Fibroblast of upper back skin (primary cell): Measurements from ENCODE around the gene GSG1L.
"Not testable (repeated sequence)": the region's sequence is repeated elsewhere in the genome, so short reads cannot be mapped to it uniquely, and the experiment has no call there.

Experiments
- DNase-seq: peaks from one replicate; pipeline ENCODE4 v3.0.0-alpha.2; 2013

The GSG1L gene

GRCh38 chr16:27880287-27880686 lies 183.2 kb downstream of the GSG1L start:
- DNase-seq, result no peak

- no peak for DNase-seq
Measured at GRCh38 chr16:27879601-27880247, 183.8 kb downstream of the GSG1L start.

DNA sequence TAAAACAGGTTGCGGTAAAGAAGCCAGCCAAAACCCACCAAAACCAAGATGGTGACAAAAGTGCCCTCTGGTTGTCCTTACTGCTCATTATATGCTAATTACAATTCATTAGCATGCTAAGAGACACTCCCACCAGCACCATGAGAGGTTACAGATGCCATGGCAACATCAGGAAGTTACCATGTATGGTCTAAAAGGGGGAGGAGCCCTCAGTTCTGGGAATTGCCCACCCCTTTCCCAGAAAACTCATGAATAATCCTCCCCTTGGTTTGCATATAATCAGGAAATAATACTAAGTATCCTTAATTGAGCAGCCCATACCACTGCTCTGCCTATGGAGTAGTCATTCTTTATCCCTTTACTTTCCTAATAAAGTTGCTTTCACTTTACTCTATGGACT lies 190.9 kb downstream of the GSG1L start:
- DNase-seq, result not testable (repeated sequence)

DNA sequence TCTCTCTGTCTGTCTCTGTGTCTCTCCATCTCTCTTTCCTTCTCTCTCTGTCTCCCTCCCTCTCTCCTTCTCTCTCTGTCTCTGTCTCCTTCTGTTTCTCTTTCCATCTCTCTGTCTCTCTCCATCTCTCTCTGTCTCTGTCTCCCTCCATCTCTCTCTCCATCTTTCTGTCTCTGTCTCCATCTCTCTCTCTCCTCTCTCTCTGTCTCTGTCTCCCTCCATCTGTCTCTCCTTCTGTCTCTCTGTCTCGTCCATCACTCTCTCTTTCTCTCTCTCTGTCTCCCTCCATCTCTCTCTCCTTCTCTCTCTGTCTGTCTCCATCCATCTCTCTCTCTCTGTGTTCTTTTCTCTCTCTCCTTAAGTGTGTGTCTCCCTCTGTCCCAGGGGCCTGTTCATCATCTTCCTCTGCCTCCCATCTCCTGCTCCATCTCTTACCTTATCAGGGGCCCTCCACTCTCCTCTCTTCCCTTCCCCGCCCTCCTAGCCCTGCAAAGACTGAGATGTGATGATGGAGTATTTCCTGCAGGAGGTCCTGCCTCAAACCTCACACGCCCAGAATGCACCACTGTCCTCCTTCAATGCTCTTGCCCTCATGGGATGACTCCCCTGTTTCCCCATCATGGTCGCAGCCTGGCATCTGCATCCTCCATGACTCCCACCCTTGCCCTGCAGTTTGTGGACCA lies 193.3 kb downstream of the GSG1L start:
- DNase-seq, result no peak

DNA sequence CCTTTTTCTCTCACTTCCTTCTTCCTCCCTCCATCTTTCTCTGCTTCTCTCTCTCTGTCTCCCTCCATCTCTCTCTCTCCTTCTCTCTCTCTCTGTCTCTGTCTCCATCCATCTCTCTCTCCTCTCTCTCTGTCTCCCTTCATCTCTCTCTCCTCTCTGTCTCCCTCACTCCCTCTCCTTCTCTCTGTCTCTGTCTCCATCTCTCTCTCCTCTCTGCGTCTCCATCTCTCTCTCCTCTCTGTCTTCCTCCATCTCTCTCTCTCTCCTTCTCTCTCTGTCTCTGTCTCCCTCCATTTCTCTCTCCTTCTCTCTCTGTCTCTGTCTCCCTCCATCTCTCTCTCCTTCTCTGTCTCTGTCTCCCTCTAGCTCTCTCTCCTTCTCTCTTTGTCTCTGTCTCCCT lies 194.1 kb downstream of the GSG1L start:
- DNase-seq, result no peak

GRCh38 chr16:27868180-27868579 lies 195.3 kb downstream of the GSG1L start:
- DNase-seq, result no peak

DNA sequence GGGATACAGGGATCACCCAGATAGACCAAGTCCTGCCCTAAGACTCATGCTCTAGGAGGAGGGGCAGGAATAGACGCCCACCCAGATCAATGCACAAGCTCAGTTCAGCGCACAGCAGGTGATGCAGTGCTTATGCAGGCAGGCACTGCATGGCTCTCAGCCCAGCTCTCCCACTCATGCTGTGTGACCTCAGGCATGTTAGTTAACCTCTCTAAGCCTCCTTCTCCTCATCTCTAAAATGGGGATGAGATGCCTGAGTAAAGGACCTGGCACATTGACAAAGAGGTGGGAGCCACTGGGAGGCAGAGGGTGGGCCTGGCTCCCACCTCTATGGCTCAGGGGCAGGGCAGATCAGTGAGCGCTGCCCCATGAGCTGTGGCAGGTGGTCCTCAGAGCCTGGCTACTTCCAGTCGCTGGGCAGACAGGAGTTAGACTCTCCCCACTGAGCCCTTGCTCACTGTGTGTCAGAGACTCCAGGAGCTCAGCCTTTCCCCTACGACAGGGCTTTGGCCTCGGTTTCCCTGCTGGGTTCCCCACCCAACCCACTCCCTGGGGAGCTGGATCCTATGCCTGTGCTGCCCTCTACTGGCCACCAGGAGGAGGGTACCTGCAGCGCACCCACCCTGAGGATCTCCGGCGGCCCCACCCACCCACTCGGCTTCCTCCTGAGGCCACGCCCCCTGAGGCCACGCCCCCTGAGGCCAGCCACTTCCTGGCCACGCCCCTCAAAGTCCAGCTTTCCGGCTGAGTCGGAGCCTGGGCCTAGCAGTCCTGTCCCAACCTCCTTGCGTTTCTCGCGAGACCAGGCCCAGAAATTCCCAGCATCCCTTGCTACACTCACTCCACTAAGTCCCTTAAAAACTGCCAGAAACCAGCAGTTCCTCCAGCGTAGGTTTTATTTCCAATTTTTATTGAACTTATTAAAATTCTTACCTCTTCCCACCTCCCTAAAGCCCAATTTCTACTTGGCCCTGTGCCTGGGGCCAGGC lies 196.1 kb downstream of the GSG1L start:
- DNase-seq, result peak; percentile 53

GRCh38 chr16:27863377-27863776 lies 200.1 kb downstream of the GSG1L start:
- no peak for DNase-seq

DNA sequence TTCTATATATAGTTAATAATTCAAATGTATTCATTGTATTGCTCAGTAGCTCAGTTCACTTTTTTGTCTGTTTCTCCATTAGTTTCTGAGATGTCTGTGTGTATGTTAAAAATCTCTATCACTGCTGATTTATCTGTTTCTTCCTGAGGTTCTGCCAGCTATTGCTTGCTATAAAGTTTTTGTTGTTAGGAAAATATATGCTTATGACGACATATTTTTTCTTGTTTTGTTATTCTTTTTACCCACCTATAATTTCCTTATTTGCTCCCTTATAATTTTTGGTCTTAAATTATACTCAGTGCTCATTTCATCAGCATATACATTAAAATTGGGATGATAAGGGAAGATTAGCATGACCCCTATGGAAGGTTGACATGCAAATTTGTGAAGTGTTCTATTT lies 200.6 kb downstream of the GSG1L start:
- DNase-seq, result no peak

DNA sequence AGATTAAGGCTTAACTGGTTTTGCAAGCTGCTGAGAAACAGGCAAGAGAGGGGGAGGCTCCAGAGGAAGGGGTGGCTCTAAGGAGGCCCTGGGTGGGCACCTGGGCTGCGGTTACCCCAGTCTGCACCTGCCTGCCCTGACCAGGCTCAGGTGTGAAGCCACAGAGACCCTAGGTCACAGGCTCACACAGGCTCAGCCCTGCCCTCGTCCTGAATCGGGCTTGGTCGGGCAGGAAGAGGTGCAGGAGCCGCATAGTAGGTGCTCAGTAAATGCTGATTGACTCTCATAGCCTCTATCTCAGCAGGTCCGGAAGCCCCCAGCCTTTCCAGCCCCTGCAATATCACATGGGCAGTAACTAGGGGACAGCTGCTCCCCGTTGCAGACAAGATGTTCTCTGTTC lies 203.4 kb downstream of the GSG1L start:
- DNase-seq, result no peak

GRCh38 chr16:27859020-27859419 lies 204.5 kb downstream of the GSG1L start:
- DNase-seq, result no peak

DNA sequence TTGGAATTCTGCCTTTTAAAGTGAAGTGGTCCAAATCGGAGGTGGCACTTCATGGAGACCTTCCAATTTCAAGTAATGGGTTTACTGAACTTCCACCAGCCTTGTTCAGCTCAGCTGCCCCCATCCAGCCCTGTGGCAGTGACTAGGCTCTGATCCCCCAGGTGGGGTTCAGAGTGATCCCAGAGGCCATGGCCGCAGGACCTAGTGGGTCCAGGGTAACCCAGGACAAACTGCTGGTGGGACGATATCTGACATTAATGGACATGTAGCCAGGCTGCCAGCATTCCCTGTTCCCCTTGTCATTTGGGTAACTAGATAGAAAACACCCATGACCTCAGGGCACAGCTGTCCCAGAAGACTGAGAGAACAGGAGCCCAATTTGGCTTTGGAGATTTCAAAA lies 209.9 kb downstream of the GSG1L start:
- DNase-seq, result no peak

- DNase-seq, result no peak
Measured at GRCh38 chr16:27853101-27853500, 210.4 kb downstream of the GSG1L start.

- no peak for DNase-seq
Measured at GRCh38 chr16:27852681-27853080, 210.8 kb downstream of the GSG1L start.

- DNase-seq, result no peak
Measured at GRCh38 chr16:27852116-27852515, 211.4 kb downstream of the GSG1L start.

GRCh38 chr16:27851586-27851985 lies 211.9 kb downstream of the GSG1L start:
- DNase-seq, result no peak

DNA sequence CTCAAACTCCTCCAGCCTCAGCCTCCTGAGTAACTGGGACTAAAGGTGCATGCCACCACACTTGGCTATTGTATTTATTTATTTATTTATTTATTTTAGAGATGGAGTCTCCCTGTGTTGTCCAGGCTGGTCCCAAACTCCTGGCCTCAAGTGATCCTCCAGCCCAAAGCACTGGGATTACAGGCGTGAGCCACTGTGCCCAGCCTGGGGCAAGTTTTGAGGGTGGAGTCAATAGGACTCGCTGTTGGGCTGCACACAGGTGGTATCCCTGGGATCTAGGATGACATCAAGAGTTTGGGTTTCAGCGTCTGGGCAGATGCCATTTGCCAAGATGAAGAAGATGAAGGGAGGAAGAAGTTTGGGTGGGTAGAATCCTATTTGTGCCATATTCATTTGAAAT lies 213.9 kb downstream of the GSG1L start:
- DNase-seq, result no peak

GRCh38 chr16:27847030-27847550 lies 216.4 kb downstream of the GSG1L start:
- peak; percentile 55 for DNase-seq

DNA sequence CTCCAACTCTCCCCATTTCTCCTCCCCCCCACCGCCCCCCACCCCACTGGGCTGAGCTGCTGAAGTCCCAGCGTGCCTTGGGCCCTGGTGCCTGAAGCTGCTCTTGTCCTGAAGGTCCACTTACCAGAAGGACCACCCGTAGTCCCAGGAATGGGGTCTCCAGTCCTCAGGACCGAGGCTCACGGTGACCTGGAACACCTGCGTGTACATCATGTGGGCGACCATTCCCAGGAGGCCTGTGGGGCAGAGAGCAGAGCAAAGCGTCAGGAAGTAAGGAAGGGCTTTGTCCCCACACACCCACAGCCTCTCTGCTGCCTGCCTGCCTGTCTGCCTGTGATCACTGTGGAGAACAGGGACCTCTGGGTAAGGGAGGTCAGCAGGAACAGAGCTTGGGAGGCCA lies 218.7 kb downstream of the GSG1L start:
- DNase-seq, result no peak

GRCh38 chr16:27843800-27844199 lies 219.7 kb downstream of the GSG1L start:
- DNase-seq, result no peak

DNA sequence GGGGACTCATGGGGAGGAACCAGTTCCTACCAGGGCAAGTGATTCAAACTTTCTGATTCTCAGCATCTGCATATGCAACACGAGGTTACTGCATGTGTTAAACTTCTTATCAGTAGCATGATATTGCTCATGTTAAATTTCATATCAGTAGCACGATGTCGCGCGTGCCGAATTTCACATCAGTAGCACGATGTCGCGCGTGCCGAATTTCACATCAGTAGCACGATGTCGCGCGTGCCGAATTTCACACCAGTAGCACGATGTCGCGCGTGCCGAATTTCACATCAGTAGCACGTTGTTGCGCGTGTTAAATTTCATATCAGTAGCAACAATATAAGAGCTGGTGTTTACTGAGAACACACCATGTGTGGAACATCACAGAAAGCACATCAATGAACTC lies 221.6 kb downstream of the GSG1L start:
- DNase-seq, result no peak

DNA sequence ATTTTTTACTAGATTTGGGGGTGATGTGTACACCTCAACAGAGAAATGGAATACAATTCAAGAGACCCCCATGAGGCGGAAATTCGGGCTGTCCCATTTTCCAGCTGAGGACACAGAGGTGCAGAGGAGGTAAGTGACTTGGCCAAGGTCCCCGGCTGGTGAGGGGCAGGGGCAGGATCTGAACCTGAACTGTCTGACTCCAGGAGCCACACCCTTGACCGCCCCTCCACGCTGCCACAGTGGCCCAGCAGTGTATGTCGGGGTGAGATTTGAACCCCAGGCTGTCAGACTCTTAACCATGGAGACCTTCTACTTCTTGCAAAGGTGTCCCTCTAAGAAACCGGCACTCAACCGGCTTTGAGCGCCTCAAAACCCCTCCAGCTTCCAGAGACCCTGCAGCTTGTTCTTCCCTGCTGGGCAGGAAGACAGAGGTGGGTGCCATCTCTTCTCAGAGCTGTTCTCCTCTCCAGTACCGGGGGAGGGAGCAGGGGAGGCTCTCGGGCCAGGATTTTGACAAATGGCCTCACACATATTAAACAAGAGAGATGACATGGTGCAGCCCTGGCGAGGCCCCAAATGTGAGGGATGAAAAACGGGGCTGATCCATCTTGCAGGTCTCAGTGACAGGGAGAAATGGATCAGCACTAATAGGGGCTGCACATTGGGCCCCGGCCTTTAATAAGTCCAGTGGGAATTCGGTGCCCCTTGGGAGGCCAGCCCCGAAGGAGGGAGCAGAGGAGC lies 222.3 kb downstream of the GSG1L start:
- DNase-seq, result no peak
